Natural killer cell treated with Interleukin-12 subunit alpha and Interleukin-12 subunit beta and Interleukin-15 and Interleukin-18, amount 100 ng/mL, for 72 hours (primary cell): ENCODE results near the gene RALGPS1. TPM values are rescaled to one million over a fixed set of nuclear protein-coding genes. Genes with fewer than 3 reads are reported as not detected.

Experiments used
- ATAC-seq, 2 donors: fragments of 150-1000 bp; cut with Tn5 transposase in 1 of 2; sonication (Bioruptor Pico), chemical (Tn5 transposase) in 1 of 2; 2 replicates each; pipeline ENCODE4 v1.10.0; 2021
- DNase-seq: peaks from one replicate; pipeline ENCODE4 v3.0.0; 2022; ENCODE audit warnings: low spot score
- H3K27ac Mint-ChIP-seq, 2 donors: 1 replicate in 1 of 2; 2 replicates in 1 of 2; pipeline ENCODE4 v1.8.0; 2022; ENCODE audit warnings: mixed read lengths in 2 of 2, mild to moderate bottlenecking in 1 of 2, moderate library complexity in 1 of 2
- H3K27me3 Mint-ChIP-seq, 2 donors: 1 replicate in 1 of 2; 2 replicates in 1 of 2; pipeline ENCODE4 v1.8.0; 2022; ENCODE audit warnings: mixed read lengths in 2 of 2
- H3K36me3 Mint-ChIP-seq: one replicate; pipeline ENCODE4 v1.8.0; 2022; ENCODE audit warnings: mixed read lengths
- H3K4me1 Mint-ChIP-seq, 2 donors: 1 replicate in 1 of 2; 2 replicates in 1 of 2; pipeline ENCODE4 v1.8.0; 2022; ENCODE audit warnings: low read depth in 2 of 2, mixed read lengths in 2 of 2, mild to moderate bottlenecking in 1 of 2
- H3K4me3 Mint-ChIP-seq: one replicate; pipeline ENCODE4 v1.8.0; 2022; ENCODE audit warnings: mixed read lengths
- H3K9me3 Mint-ChIP-seq: 2 replicates; pipeline ENCODE4 v1.8.0; 2022; ENCODE audit warnings: mixed read lengths
- total RNA-seq, 2 donors: library from RNA; stranded (reverse); gene quantifications; one replicate each; pipeline ENCODE4 v1.2.3, GENCODE V29; 2022

Gene RALGPS1
- total RNA-seq, 2 donors from 2014 or later, result 4.4 to 7.0 TPM

DNA sequence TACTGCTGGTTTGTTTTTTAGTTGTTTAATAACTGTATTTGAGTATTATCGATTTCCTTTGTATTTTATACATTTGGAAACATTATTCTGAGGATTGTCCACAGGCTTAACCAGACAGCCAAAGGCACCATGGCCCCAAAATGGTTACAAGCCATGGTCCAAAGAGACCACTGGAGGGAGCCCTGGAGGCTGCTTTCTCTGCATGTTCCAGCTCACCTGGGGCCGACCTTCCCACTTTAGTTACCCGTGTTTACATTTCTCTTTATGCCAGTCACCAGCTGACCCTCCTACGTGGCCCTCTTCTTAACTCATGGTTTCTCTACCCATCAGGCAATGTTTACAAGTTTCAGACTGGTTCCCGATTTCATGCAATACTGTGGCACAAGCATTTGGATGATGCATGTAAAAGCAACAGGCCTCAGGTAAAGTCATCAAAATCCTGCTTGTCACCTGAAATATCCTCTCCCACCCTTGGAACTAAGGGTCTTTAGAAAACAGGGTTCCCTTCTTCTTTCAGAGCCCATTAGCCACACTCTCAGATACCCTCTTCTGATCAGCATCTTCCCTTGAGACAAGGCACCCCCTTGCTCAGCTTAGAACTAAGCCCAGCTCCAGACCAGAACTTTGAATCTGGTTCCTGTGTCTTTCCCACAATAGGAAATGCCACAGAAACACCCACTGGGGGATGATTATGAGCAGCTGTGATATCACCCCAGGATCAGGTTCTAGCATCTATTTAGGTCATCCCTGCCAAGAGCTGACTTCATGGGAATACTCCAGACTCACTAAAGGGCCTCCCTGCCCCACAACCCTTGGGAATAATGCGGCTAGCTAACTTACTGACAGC lies 300.1 kb downstream of the RALGPS1 start:
- Mint-ChIP-seq H3K27ac (no peak overlapping the region), H3K4me3 (no peak overlapping the region), H3K9me3 (no peaks in the 10 kb centered on the region), H3K36me3 (no peaks in the 10 kb centered on the region), H3K4me1 (no peaks in the 10 kb centered on the region), H3K27me3 (no peaks in the 10 kb centered on the region)
- ATAC-seq (no peak), DNase-seq (no peak)

DNA sequence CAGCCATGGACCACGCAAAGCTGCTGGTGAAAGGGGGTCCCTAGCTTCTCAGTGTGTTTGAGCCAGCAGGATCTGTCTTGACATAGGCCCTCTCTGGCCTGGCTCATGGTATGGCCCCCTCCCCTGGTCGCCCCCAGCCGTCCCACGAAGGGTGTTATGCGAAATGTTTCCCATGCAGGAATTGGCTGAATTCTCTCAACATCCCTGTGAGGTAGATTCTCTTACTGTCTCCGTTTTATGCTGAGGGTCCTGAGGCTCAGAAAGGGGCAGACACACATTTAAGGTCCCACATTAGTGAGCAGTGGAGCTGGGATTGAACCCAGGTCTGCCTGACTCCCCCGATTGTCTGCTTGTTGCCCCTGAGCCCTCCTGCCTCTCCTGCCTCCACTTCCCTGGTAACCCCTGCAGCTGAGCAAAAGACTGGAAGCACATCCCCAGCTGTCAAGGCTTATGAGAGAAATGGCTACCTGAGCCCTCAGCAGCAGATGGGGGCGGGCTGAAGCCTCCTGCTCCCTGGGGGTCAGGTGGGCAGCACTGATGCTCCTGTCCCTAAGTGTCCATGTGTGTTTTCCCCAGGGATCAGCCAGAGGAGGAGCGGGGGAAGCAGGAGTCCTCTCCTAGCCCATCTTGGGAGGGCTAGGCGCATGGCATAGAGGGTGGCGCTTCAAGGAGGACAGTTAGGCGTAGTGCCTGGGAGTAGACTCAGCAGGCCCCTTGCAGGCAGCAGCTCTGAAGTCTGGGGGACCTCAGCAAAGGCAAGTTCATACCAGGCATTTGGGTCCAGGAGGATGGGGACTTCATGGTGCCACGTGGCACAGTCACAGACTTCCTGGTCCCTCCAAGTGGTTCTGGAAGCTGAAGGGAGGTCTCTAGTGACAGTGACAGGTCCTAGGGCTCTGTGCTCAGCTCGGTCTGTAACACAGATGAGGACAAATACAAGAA lies 301.0 kb downstream of the RALGPS1 start:
- Mint-ChIP-seq H3K27me3 (no peaks in the 10 kb centered on the region), H3K4me3 (no peak overlapping the region), H3K36me3 (no peaks in the 10 kb centered on the region), H3K27ac (no peak overlapping the region), H3K9me3 (no peaks in the 10 kb centered on the region), H3K4me1 (no peaks in the 10 kb centered on the region)
- ATAC-seq (no peak), DNase-seq (peak; percentile 13)

DNA sequence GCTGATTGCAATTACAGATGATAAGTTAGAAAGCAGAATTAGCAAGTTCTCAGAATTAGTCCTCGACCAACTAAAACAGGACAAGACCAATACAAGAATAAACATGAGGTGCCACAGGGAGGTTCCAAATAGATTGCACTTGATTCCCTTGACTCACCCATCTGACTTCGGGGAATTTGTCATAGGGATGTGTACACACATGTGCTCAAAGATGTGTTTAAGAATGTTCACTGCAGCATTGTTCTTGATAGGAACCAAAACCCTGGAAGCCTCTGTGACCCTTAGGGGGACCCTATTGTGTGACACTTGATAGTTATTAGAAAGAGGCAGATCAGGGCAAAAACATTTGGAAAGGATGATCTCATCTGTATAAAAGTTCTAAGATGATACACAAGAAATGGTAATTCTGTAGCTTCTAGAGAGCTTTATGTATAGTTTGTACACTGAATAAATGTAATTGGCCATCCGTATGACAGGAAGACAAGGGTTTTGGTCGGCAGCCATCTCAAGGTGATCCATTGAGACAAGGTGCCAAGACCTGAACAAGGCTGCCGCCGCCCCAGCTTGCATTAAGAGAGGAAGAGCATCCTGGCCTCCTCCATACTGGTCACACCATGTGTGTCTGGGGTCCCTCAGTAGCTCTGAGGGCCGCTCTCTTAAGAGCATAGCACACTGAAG lies 301.8 kb downstream of the RALGPS1 start:
- Mint-ChIP-seq H3K4me1 (no peaks in the 10 kb centered on the region), H3K27me3 (no peaks in the 10 kb centered on the region), H3K4me3 (no peak overlapping the region), H3K36me3 (no peaks in the 10 kb centered on the region), H3K27ac (no peak overlapping the region), H3K9me3 (no peaks in the 10 kb centered on the region)
- peak; percentile 35 for DNase-seq
- ATAC-seq, result no peak

DNA sequence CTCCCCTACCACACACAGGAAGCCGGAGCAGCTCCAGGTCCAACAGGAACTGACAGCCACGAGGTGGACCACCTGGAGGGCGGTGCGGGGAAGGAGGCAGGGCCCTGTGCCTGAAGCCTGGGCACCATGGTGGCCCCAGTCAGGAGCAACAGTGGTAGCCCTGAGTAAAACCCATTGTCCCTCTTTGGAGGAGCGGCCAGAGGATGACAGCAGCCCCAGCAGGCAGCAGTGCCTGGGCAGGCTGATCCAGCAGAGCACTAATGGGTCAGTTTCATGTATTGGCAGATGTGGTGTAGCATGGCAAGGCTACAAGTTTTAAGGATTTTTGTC lies 302.3 kb downstream of the RALGPS1 start:
- Mint-ChIP-seq H3K4me3 (no peak overlapping the region), H3K36me3 (no peaks in the 10 kb centered on the region), H3K4me1 (no peaks in the 10 kb centered on the region), H3K27me3 (no peaks in the 10 kb centered on the region), H3K27ac (no peak overlapping the region), H3K9me3 (no peaks in the 10 kb centered on the region)
- DNase-seq (peak; percentile 29), ATAC-seq (no peak)

DNA sequence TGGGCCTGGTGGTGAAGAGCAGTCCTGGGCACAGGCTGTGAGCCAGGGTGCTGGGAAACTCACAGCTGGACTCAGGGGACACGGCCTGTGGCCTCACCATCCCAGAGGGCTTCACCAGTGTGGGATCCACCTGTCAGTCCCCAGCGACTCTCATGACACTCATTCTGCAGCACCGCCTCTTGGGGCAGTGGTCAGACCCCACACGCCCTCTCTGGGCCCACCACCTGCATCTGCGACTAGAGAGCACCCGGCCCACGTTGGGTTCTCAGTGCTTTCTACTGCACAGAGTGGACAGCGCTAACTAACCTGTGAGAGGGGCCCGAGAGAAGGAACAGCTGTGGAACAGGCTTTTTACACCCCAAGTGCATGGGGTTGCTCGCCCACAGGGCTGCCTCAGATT lies 304.2 kb downstream of the RALGPS1 start:
- H3K4me1 Mint-ChIP-seq, result peaks cover 3 to 5% of the 10 kb centered on the region in 2 donors
- peaks cover 0 to 3% of the 10 kb centered on the region in 2 donors for H3K27me3 Mint-ChIP-seq
- peak; percentile 26 for DNase-seq

DNA sequence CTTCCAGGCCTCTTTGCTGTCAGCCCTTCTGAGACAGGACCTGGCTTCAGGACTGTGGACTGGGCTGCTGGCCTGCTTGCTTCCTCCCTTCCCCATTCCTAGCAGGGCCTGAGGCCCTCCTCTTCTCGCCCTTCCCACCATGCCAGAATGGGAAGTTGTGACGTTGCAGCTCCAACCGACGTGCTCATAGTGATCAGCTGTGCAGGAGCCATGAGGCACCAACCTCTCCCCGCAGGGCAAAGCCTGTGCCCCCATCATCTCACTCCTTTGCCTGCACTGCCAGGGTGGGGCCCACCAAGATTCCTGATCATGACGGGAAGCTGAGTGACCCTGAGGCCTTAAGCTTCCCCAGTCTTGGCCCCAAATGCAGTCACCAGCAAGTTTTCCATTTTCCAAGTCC lies 304.9 kb downstream of the RALGPS1 start:
- no peak for ATAC-seq
- H3K4me3 Mint-ChIP-seq, result no peak overlapping the region

More for the DNA sequence above, 304.2 kb downstream of the RALGPS1 start:
- peak in 1 of 2 donors; percentile 4 for ATAC-seq
- H3K9me3 Mint-ChIP-seq, result no peaks in the 10 kb centered on the region
- no peak overlapping the region for H3K27ac Mint-ChIP-seq
- no peak overlapping the region for H3K4me3 Mint-ChIP-seq
- H3K36me3 Mint-ChIP-seq, result no peaks in the 10 kb centered on the region

DNA sequence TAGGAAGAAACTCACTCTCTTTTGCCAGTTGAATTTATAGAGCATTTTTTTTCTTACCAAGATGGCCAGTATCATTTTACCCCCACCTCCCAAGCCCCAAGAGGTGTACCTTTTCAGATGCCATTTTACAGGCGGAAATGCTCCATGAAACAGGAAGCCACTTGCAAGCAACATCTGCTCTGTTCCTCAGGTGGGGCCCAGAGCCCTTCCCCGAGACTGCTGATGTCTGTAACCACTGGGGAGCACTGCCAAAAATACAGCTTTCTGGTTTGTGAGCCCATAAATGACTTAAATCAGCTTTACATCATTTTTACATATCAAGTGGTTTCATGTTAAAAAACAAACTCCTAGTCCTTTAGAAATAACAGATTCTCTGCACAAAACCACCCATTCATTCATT lies 307.1 kb downstream of the RALGPS1 start:
- no peak overlapping the region for H3K27ac Mint-ChIP-seq
- no peaks in the 10 kb centered on the region for H3K9me3 Mint-ChIP-seq
- H3K27me3 Mint-ChIP-seq, result peaks cover 6% of the 10 kb centered on the region in 2 donors
- no peak overlapping the region for H3K4me3 Mint-ChIP-seq
- H3K4me1 Mint-ChIP-seq, result peaks cover 16 to 20% of the 10 kb centered on the region in 2 donors
- no peaks in the 10 kb centered on the region for H3K36me3 Mint-ChIP-seq
- ATAC-seq (no peak), DNase-seq (no peak)

More for the DNA sequence above, 304.9 kb downstream of the RALGPS1 start:
- peak; percentile 15 for DNase-seq
- H3K4me1 Mint-ChIP-seq, result peaks cover 6 to 8% of the 10 kb centered on the region in 2 donors
- peaks cover 0 to 3% of the 10 kb centered on the region in 2 donors for H3K27me3 Mint-ChIP-seq
- H3K27ac Mint-ChIP-seq, result no peak overlapping the region
- H3K9me3 Mint-ChIP-seq, result no peaks in the 10 kb centered on the region
- no peaks in the 10 kb centered on the region for H3K36me3 Mint-ChIP-seq

DNA sequence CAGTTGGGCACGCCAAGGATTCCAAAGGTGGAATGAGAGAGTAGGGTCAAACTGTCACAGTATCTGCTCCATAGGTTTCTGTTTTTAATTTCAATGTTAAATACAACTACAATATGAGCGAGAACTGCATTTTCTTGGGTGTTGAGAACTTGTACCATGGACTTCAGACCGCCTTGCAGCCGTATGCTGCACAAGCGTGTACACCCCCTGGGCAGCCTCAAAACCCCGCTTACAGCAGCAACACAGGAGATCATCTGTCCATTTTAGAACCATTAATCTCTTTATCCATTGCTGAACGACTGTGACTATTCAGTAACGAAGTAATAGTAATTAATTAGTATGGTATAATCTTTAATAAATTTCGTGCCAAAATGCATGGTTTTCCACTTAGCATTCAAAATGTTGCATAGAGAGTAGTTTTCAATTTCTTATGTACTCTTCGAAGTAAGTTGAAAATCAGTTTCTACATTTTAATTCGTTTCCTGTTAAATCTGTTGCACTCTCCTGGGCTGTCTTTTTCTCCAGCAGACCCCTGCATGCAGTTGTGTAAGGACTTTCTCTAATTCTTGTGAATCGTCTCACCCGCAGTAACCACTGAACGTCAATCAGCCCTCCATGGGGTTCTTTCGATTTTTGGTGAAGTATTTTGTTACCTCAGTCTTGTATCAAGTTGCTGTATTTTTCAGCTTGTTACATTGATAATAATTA lies 308.0 kb downstream of the RALGPS1 start:
- H3K36me3 Mint-ChIP-seq, result no peaks in the 10 kb centered on the region
- DNase-seq (no peak), ATAC-seq (no peak)
- H3K9me3 Mint-ChIP-seq, result no peaks in the 10 kb centered on the region
- no peak overlapping the region for H3K27ac Mint-ChIP-seq
- peaks cover 6 to 7% of the 10 kb centered on the region in 2 donors for H3K27me3 Mint-ChIP-seq
- peaks cover 16 to 21% of the 10 kb centered on the region in 2 donors for H3K4me1 Mint-ChIP-seq
- H3K4me3 Mint-ChIP-seq, result no peak overlapping the region

DNA sequence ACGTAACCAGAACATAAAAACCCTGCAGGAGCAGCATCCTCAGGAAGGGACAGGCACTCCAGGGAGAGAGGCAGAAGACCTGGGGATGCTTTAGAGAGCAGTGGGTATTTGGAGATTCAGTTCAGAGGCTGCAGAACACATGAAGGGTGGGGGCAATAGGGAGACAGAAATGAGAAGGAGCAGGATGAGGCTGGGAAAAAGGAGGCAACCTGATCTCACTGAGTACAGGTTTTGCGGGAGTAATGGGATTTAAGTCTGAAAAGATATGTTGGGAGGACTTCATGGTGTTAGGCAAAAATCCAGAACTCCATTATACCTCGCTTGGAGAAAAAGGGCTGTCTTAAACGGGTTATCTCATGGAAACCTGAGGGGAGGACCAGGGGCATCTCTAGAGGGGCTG lies 308.7 kb downstream of the RALGPS1 start:
- no peaks in the 10 kb centered on the region for H3K9me3 Mint-ChIP-seq
- peak overlapping the region; percentile 45 for H3K4me3 Mint-ChIP-seq
- no peak for DNase-seq
- ATAC-seq, result no peak
- H3K4me1 Mint-ChIP-seq, result peaks cover 16 to 21% of the 10 kb centered on the region in 2 donors
- H3K36me3 Mint-ChIP-seq, result no peaks in the 10 kb centered on the region
- no peak overlapping the region for H3K27ac Mint-ChIP-seq
- H3K27me3 Mint-ChIP-seq, result peaks cover 6 to 7% of the 10 kb centered on the region in 2 donors

DNA sequence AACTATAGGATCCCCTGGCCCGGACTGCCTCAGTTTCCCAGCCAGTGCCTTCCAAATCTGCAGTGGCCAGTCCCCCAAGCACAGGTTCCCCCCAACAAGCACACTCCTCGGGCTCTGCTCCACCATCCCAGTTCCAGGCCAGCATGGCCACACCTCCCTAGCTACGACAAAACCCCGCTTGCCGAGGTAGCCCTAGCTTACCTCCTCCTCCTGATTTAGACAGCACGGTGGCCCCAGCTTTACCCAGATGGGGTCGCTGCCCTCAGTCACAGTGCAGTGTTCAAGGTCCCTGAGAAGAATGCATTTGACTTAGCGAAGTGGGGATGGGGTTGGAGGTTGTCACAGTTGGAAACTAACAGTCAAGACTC lies 309.2 kb downstream of the RALGPS1 start:
- ATAC-seq (no peak), DNase-seq (no peak)
- peak overlapping the region; percentile 94 for H3K4me3 Mint-ChIP-seq
- H3K4me1 Mint-ChIP-seq, result peaks cover 16 to 21% of the 10 kb centered on the region in 2 donors
- no peaks in the 10 kb centered on the region for H3K9me3 Mint-ChIP-seq
- no peak overlapping the region for H3K27ac Mint-ChIP-seq
- peaks cover 8 to 9% of the 10 kb centered on the region in 2 donors for H3K27me3 Mint-ChIP-seq
- H3K36me3 Mint-ChIP-seq, result no peaks in the 10 kb centered on the region

DNA sequence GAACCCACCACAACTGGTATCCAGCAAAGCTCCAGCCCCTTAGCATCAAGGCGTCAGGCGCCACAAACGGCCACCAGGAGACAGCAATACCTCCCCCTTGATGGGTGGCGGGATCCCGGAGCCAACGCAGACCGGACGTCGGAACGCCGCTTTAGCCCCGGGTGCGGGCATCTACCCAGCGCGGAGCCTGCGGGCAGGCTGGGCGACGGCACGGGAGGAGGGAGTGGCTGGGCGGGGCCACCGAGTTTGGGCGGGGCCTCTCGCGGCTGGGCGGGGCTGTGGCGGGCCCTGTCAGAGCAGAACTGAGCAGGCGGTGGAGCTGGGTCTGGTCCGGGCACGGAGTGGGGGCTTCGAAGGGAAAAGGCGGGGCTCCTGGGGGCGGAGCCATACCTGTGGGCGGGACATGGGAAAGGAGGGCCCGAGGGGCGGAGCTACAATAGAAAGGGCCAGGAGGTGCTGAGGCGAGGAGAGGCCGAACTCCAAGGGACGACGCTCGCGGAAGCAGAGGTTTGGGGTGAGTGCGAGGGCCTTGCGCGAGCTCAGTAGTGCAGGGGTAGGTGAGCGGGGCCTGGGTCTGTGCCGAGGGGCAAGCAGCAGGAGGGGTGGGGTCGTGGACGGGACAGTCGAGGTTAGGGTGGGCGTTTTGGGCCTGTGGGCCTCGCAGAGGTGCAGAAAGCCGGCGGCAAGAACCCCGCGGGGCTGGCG lies 309.7 kb downstream of the RALGPS1 start:
- Mint-ChIP-seq H3K36me3 (no peaks in the 10 kb centered on the region), H3K27ac (peak overlapping the region; percentile 73 to 80), H3K4me1 (peaks cover 16 to 21% of the 10 kb centered on the region in 2 donors), H3K4me3 (peak overlapping the region; percentile 94), H3K27me3 (peaks cover 11 to 14% of the 10 kb centered on the region in 2 donors), H3K9me3 (no peaks in the 10 kb centered on the region)
- DNase-seq (peak; percentile 89), ATAC-seq (peak; percentile 85 to 86)

DNA sequence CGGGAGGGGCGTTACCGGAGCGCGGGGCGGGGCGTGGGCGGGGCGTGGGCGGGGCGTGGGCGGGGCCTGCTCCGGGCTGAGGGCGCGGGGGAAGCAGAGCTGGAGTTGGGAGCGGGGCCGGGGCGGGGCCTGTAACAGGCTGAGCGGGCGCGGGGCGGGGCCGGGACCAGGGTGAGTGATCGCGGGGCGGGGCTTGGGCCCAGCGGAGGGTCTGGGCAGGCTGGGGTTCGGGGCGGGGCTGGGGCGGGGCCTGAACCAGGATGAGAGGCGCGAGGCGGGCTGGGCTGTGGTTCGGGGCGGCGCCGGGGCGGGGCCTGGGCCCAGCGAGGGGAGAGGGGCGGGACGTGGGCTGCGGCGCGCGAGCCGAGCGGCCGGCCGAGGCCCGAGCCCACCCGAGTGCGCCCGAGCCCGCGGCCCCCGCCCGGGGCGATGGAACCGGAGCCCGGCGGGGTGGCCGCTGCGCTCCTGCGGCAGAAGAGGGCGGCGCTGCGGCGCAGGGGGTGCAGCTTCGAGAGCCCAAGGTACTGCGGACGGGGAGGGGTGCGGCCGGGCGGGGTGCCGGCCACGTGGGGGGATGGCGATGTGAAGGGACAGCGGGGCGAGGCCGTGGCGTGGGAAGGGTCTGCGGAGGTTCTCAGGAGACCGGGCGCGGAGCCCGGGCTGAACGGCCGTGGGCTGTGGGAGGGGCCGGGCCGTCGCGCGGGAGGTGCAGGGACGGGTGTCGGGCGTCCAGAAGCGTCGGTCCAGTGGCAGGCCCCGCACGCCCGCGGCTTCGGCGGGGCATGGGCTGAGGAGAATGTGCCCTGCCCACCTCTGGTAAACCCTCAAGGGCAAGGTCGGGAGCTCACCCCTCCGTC lies 310.5 kb downstream of the RALGPS1 start:
- Mint-ChIP-seq H3K36me3 (no peaks in the 10 kb centered on the region), H3K9me3 (no peaks in the 10 kb centered on the region), H3K4me3 (peak overlapping the region; percentile 94), H3K27ac (peak overlapping the region; percentile 73 to 80), H3K27me3 (peaks cover 11 to 16% of the 10 kb centered on the region in 2 donors), H3K4me1 (peaks cover 16 to 21% of the 10 kb centered on the region in 2 donors)
- ATAC-seq (peak; percentile 91 to 94), DNase-seq (peak; percentile 95)
